ENCODE results near the gene ILKAP. TPM values are rescaled to one million over a fixed set of nuclear protein-coding genes. Genes with fewer than 3 reads are reported as not detected.

ILKAP gene
- polyA plus RNA-seq, 2 of the 4 experiments (the other 2 are of a cell fraction), result 36.3 to 41.4 TPM

DNA sequence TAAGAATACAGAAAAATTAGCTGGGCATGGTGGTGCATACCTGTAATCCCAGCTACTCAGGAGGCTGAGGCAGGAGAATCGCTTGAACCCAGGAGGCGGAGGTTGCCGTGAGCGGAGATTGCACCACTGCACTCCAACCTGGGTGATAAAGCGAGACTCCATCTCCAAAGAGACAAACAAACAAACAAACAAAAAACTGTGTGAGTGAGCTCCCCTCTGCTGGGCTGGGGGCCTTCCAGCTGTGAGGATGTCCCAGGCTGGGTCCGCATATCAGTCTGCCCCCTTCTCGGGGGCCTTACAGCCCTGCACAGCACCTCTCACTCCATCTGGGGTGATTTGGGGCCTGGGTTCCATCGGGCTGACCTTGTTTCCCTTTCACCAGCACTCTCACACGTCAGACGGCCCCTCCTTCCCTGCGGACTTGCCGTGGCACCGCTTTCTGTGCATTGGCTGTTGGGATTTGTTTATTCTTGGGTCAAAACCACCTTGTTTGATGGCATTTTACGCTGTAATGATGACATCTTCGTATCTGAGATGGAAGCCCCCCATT lies 67.8 kb downstream of the ILKAP start:
- no peak for DNase-seq (ENCODE audit: low read depth in 1 of 2, low spot score in 1 of 2)
- FAIRE-seq, result no peak
- Histone ChIP-seq H3K4me3 (no peak overlapping the region), H3K27ac (no peak overlapping the region), H3K9me3 (no peaks in the 10 kb centered on the region), H3K4me1 (peaks cover 20% of the 10 kb centered on the region; the same call in 2 of the 3 replicates), H3K4me2 (no peak overlapping the region)
- WGBS (ENCODE audit: missing lambda C conversion rate), result 80% methylated on average over 15 of the region's 15 CpGs
- ChIA-PET CTCF (interaction anchor here (0.6 to 1.3 kb wide), 3 partner anchors 9 to 277 kb away, joined by 3 to 5 read pairs (median 3); no protein-coding TSS in a partner anchor), POLR2A (no interaction called here)
- no peak for ATAC-seq
- TF ChIP-seq, protein P1, sequence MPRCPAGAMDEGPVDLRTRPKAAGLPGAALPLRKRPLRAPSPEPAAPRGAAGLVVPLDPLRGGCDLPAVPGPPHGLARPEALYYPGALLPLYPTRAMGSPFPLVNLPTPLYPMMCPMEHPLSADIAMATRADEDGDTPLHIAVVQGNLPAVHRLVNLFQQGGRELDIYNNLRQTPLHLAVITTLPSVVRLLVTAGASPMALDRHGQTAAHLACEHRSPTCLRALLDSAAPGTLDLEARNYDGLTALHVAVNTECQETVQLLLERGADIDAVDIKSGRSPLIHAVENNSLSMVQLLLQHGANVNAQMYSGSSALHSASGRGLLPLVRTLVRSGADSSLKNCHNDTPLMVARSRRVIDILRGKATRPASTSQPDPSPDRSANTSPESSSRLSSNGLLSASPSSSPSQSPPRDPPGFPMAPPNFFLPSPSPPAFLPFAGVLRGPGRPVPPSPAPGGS (IDR thresholded peaks at IDR 0.05), result no peak
- TF ChIP-seq BHLHE40 (IDR thresholded peaks at IDR 0.05; ENCODE audit: low read depth, low read length), result no peak
- TF ChIP-seq CEBPB (IDR thresholded peaks at IDR 0.05), result no peak
- no peak for TF ChIP-seq MYC (IDR thresholded peaks at IDR 0.05; ENCODE audit: borderline replicate concordance, low read length)
- TF ChIP-seq HOXA7 (CRISPR knock-in tag; IDR thresholded peaks at IDR 0.05), result no peak
- TF ChIP-seq, protein P2, sequence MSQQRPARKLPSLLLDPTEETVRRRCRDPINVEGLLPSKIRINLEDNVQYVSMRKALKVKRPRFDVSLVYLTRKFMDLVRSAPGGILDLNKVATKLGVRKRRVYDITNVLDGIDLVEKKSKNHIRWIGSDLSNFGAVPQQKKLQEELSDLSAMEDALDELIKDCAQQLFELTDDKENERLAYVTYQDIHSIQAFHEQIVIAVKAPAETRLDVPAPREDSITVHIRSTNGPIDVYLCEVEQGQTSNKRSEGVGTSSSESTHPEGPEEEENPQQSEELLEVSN (IDR thresholded peaks at IDR 0.05; ENCODE audit: borderline replicate concordance, low read depth), result no peak
- TF ChIP-seq, protein P3, sequence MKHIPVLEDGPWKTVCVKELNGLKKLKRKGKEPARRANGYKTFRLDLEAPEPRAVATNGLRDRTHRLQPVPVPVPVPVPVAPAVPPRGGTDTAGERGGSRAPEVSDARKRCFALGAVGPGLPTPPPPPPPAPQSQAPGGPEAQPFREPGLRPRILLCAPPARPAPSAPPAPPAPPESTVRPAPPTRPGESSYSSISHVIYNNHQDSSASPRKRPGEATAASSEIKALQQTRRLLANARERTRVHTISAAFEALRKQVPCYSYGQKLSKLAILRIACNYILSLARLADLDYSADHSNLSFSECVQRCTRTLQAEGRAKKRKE (CRISPR knock-in tag; IDR thresholded peaks at IDR 0.05; ENCODE audit: low read depth), result no peak
- TF ChIP-seq TP53 (CRISPR knock-in tag; IDR thresholded peaks at IDR 0.05), result no peak
- TF ChIP-seq CHD2 (IDR thresholded peaks at IDR 0.05; ENCODE audit: low read length, partially characterized antibody), result no peak

DNA sequence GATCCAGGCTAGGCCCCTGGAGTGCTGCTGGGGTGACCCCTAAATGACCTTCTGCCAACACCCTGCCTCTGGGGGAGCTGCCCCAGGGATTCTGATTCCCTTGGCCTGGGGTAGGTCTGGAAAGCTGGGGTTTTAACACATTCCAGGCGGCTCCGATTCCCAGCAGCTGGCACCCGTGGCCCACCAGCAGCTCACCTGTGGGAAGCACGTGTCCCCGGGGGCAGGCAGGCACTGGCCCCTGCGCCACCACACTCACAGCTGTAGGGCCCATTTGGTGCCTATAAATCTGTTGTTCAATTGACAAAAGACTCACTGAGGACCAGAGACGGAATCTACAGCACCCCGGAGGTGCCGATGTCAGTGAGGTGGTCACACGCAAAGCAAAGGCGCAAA lies 69.1 kb downstream of the ILKAP start:
- Histone ChIP-seq H3K4me3 (no peak overlapping the region), H3K9me3 (no peaks in the 10 kb centered on the region), H3K4me1 (peaks cover 20% of the 10 kb centered on the region; the same call in 2 of the 3 replicates), H3K27ac (no peak overlapping the region), H3K4me2 (no peak overlapping the region)
- ChIA-PET CTCF (interaction anchor here (1.3 to 1.6 kb wide), 2 partner anchors 54 to 276 kb away, joined by 3 to 4 read pairs; no protein-coding TSS in a partner anchor), POLR2A (no interaction called here)
- DNase-seq (ENCODE audit: low read depth in 1 of 2, low spot score in 1 of 2) (no peak), FAIRE-seq (no peak), ATAC-seq (no peak)
- WGBS (ENCODE audit: missing lambda C conversion rate), result 79% methylated on average over 11 of the region's 11 CpGs
- no peak for TF ChIP-seq HEYL (CRISPR knock-in tag; IDR thresholded peaks at IDR 0.05)
- TF ChIP-seq, protein P1 (IDR thresholded peaks at IDR 0.05), result no peak

DNA sequence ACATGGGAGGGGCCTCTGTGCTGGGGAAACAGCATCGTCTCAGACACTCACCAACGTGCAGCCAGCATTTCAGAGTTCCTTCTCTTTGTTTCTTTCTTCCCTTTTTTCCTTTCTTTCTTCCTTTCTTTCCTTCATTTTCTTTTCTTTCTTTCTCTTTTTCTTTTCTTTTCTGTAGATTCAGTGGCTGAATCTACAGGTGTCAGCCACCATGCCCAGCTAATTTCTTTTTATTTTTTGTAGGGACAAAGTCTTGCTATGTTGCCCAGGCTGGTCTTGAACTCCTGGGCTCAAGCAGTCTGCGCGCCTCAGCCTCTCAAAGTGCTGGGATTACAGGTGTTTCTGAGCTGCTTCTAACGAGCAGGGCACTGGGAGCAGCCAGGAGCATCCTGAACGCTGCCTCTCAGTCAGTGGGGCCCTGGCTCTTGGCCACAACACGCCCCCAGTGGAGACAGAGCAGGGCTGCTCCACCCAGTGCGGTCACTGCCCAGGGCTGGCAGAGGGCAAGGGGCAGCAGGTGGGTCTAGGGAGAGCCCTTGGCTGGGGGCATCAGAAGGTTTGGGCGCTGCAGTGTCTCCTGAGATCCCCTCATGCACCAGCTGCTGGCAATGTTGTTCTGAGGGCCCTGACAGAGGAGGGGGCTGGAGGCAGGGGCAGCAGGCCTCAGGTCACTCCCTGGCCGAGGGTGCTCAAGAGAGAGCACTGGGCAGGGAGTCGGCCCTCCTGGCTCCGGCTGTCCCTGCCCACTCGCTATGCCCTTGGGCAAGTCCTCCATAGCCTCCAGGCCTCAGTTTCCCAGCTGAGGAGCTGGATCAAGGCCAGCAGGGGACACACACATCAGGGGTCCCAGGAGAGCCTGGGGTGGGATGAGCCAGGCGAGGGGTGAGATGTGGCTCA lies 69.7 kb downstream of the ILKAP start:
- ChIA-PET POLR2A (no interaction called here), CTCF (interaction anchor here (1.1 to 1.6 kb wide), 3 partner anchors 9 to 275 kb away, joined by 3 to 4 read pairs (median 3); no protein-coding TSS in a partner anchor)
- H3K4me3 ChIP-seq, result no peak overlapping the region
- ATAC-seq (peak; percentile 39 to 62; a peak in 4 of 6 replicates), FAIRE-seq (no peak), DNase-seq (ENCODE audit: low read depth in 1 of 2, low spot score in 1 of 2) (peak in 1 of 2 experiments; percentile 39)
- 53% methylated on average over 7 of the region's 14 CpGs for WGBS (ENCODE audit: missing lambda C conversion rate)
- H3K9me3 ChIP-seq, result no peaks in the 10 kb centered on the region
- no peak overlapping the region for H3K4me2 ChIP-seq
- H3K4me1 ChIP-seq, result peaks cover 16% of the 10 kb centered on the region; the same call in 2 of the 3 replicates
- H3K27ac ChIP-seq, result no peak overlapping the region
- TF ChIP-seq SMC3 (IDR thresholded peaks at IDR 0.05) (no peak), POLR2AphosphoS2 (conservative IDR thresholded peaks at IDR 0.05; ENCODE audit: low read length) (no peak), HEYL (CRISPR knock-in tag; IDR thresholded peaks at IDR 0.05) (no peak), BHLHE40 (IDR thresholded peaks at IDR 0.05; ENCODE audit: low read depth, low read length) (no peak), GATA3 (IDR thresholded peaks at IDR 0.05; ENCODE audit: borderline replicate concordance) (no peak), PHF8 (IDR thresholded peaks at IDR 0.05; ENCODE audit: borderline replicate concordance, low read depth) (no peak), NR3C1 (IDR thresholded peaks at IDR 0.05) (no peak), TP53 (CRISPR knock-in tag; IDR thresholded peaks at IDR 0.05) (no peak), MAFK (IDR thresholded peaks at IDR 0.05; ENCODE audit: partially characterized antibody) (no peak)
- TF ChIP-seq, protein P4, sequence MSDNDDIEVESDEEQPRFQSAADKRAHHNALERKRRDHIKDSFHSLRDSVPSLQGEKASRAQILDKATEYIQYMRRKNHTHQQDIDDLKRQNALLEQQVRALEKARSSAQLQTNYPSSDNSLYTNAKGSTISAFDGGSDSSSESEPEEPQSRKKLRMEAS (IDR thresholded peaks at IDR 0.05), result no peak
- TF ChIP-seq, protein P5, sequence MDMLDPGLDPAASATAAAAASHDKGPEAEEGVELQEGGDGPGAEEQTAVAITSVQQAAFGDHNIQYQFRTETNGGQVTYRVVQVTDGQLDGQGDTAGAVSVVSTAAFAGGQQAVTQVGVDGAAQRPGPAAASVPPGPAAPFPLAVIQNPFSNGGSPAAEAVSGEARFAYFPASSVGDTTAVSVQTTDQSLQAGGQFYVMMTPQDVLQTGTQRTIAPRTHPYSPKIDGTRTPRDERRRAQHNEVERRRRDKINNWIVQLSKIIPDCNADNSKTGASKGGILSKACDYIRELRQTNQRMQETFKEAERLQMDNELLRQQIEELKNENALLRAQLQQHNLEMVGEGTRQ (IDR thresholded peaks at IDR 0.05), result no peak
- TF ChIP-seq, protein P6, sequence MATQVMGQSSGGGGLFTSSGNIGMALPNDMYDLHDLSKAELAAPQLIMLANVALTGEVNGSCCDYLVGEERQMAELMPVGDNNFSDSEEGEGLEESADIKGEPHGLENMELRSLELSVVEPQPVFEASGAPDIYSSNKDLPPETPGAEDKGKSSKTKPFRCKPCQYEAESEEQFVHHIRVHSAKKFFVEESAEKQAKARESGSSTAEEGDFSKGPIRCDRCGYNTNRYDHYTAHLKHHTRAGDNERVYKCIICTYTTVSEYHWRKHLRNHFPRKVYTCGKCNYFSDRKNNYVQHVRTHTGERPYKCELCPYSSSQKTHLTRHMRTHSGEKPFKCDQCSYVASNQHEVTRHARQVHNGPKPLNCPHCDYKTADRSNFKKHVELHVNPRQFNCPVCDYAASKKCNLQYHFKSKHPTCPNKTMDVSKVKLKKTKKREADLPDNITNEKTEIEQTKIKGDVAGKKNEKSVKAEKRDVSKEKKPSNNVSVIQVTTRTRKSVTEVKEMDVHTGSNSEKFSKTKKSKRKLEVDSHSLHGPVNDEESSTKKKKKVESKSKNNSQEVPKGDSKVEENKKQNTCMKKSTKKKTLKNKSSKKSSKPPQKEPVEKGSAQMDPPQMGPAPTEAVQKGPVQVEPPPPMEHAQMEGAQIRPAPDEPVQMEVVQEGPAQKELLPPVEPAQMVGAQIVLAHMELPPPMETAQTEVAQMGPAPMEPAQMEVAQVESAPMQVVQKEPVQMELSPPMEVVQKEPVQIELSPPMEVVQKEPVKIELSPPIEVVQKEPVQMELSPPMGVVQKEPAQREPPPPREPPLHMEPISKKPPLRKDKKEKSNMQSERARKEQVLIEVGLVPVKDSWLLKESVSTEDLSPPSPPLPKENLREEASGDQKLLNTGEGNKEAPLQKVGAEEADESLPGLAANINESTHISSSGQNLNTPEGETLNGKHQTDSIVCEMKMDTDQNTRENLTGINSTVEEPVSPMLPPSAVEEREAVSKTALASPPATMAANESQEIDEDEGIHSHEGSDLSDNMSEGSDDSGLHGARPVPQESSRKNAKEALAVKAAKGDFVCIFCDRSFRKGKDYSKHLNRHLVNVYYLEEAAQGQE (IDR thresholded peaks at IDR 0.05), result no peak
- TF ChIP-seq, protein P7, sequence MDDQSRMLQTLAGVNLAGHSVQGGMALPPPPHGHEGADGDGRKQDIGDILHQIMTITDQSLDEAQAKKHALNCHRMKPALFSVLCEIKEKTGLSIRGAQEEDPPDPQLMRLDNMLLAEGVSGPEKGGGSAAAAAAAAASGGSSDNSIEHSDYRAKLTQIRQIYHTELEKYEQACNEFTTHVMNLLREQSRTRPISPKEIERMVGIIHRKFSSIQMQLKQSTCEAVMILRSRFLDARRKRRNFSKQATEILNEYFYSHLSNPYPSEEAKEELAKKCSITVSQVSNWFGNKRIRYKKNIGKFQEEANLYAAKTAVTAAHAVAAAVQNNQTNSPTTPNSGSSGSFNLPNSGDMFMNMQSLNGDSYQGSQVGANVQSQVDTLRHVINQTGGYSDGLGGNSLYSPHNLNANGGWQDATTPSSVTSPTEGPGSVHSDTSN (IDR thresholded peaks at IDR 0.05), result no peak
